HG02981 (cell line): ENCODE measurements around the gene RAB5IF.

Experiments
- ATAC-seq: cut with Tn5 transposase; IDR thresholded peaks from one replicate; pipeline ENCODE4 v1.9.1; 2021; ENCODE audit warnings: mild to moderate bottlenecking, moderate library complexity; ENCODE audit not compliant: unreplicated experiment

The RAB5IF gene

DNA sequence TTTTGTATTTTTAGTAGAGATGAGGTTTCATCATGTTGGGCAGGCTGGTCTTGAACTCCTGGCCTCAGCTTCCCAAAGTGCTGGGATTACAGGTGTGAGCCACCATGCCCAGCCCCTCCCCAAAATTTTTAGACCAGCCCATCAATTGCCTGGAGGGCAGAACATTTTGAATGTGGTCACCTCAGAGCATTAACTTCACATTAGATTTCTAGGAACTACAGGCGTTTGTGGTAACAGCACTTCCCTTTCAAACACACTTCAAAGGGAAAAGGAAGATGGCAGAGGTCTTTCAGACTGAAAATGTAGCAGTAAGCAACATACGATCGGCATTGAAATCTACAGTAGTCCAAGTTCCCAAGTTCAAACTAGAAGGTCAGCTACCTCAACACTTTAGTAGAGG is 52.7 kb downstream of the RAB5IF start:
- no peak for ATAC-seq
